ENCODE measurements around the gene NKX1-1.

The NKX1-1 gene

DNA sequence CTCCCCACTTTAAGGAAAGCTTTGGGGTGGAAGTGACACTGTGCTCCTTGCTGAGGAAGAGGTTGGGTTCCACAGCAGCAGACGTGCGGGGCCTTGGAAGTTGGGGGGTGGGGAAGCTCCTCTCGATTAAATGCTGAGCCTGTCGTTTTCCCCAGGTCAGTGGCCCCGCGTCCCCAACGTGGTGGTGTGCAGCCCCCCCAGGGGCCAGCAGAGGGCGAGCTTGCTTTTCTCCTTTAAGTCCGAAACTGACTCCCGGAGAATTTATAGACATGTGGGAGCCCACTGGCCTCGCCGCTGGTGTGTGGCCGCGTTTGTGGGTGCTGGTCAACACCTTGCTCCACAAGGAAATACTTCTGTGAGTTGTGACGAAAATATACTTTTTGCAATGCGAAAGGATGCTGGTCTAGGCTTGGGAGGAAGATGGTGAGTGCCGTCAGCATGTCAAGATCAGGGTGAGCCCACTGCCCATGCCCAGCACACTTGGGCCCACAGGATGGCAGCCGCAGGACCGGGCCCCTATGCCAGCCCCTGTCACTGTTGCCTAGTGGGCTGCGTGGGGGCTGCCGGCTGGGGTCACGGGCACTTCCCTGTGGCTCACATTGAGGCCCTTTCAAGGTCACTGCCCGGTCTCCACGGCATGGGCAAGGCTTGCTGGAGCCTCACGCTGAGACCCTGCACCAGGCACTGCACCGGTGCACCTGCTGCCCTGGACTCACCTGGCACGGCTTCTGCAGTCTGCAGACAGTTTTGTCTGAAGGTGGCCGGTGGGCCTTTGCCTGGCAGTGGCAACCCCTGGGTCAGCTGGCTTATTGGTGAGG is 49.9 kb downstream of the NKX1-1 start:
- peak; percentile 54 to 64 for DNase-seq

DNA sequence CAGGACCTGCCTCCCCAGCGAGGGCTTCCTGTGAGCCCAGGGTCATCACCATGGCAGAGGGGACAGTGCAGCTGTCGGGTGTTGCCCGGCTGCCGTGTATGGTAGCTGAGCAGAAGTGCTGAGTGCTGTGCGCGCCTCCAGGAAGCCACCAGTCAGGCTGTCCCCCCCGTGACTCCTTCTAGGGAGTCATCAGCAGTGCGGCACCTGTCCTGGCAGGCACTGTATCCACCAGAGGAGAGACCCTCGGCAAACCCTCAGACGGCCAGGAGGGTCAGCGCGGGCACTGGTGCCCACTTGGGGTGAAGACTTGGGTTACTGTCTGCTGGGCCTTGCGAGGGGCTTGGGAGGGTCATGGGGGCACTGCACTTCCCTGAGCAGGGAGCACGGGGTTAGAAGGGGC is 50.9 kb downstream of the NKX1-1 start:
- DNase-seq = no peak

GRCh38 chr4:1354983-1355275 is 51.3 kb downstream of the NKX1-1 start:
- no peak for DNase-seq

DNA sequence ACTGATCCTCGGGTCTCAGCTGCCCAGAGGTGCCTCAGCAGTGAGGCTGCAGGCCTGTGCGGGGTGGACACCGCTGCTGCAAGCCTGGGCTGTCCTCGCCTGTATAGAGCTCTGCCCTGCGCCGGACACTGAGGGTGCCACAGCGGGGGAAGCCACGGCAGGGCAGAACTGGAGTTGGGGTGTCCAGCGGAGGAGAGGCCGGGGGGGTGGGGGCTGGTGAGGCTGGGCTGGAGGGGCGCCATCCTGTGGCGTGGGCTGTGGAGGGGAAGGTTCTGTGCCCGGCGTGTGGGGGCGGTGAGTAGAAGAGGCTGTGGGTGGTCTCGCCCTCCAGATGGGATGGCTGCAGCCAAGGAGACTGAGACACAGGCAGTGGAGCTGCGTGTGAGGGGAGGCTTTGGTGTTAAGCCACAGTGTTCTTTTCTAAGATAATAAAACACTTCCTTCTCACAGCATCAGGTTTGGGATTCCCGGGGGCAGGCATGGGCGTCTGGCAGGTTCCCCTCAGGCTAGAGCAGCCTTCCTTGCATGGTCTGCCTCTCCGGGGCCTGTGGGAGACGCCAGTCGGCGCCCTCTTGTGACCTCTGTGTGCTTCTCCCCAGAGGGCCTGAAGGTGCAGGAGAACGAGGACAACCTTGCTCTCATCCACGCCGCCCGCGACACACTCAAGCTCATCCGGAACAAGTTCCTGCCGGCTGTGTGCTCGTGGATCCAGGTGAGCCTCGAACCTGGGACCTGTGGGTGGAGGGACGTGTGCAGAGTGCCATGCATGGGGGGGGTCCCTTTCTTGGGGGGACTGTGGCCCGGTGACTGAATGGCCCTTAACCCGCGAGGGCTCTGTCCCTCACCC is 51.9 kb downstream of the NKX1-1 start:
- no peak for DNase-seq

DNA sequence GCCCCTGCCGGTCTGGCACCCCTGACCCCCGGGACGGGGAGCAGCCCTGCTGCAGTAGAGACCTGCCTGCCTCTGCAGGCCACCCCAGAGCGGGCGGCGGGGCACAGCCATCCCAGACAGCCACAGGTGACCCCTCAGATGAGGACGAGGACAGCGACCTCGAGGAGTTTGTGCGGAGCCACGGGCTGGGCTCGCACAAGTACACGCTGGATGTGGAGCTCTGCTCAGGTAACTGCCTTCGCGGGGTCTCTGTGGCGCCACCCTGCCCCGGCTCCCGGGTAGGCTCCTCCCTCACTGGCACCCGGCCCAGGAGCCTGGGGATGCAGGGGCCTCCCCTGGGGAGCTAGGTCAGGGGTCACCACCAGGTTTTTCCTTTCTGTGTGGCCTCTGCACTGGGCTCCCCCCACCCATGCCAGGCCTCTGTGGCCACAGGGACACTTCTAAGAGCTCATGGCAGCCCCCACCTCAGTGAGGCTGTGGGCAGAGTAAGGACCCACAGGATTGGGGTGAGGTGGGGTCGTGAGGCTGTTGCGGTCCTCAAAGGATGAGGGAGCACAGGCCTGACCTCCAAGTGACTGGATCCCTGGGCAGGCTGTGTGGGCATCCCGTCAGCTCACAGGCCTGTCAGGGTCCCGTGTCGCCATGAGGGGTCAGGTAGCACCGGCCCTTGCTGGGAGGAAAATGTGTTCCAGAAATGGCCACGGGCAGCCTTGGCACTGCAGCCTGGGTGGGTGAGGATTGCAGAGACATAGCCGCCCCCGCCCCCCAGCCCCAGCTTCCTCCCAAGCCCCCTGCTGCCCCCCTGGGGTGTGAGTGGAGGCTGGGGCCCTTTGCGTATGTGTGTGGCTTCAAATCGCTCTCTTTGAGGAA is 52.8 kb downstream of the NKX1-1 start:
- no peak for DNase-seq
